ENCODE measurements around the gene MSTO1.
"Not testable (repeated sequence)": the region's sequence is repeated elsewhere in the genome, so short reads cannot be mapped to it uniquely, and the experiment has no call there.

Gene MSTO1

DNA sequence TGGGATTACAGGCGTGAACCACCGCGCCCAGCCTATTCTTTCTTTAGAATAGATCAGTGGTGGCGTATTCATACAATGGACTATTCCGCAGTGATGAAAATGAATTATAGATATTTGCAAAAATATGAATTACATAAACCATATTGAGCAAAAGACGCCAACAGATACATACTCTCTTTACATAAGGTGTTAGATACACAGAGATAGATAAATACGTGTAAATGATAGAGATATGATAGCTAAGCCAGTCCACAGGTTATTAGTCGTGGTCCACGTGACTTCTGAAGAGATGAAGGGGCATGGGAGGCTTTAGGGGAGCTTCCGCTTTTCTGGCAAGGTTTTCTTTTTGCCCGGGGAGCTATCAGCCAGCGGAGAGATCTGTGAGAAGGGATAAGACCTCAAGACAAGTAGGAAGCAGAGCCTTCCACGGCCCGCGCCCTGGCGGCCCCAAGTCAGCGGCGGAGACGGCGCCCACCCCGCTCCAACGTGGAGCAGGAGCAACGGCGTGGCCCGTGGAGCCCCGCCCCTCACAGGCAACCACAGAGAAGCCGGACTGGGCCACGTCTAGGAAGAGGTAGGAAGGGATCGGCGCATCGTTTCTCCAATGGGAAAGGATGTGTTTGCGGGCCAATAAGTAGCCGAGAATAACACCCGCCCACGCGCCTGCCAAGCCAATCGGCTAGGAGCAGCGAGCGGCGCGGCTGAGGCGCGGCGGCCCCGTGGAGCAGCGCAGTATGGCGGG, at the start of gene MSTO1:
Gene MSTO1, plus strand, starts transcription at position 704 of the 742 bp plus-strand sequence. Its CDS starts 31 bp downstream, at position 735.
- DNase-seq (ENCODE audit: low read depth), result peak; percentile 88

DNA sequence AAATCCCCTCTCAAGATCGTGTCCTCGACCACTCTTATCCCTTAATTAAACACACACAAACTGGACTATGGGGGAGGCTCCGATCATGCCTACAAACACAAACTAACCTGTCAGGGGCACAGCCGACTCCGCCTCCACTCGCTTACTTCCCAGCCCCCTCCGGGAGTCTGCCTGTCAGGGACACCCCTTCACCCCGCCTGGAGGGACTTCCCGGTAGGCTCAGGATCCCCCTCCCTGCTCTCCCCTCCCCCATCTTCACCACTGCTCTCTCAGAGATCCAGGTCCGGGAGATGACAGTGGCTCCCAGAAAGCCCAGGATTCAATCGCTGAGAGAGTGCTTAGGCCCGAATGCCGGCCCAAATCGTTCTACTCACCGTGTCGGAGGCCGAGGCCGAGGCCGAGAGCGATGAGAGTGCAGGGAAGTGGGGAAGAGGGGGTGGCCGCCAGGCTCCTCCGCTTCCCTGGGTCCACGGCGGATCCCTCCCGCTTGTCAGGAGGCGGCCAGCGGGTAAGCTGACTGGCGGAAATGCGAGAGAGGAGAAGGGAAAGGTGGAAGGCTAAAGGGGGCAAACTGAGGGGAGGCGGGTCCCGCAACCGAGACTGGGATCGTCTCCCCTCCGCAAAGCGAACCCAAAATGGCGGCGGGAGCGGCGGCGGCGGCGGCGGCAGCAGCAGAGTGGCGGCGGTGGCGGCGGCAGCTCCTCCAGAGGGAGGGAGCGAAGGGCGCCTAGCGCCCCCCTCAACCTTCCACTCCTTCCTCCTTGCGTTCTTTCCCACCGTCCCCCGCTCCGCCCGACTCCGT, 48.0 kb upstream of the MSTO1 start:
- DNase-seq (ENCODE audit: low read depth), result peak; percentile 44

DNA sequence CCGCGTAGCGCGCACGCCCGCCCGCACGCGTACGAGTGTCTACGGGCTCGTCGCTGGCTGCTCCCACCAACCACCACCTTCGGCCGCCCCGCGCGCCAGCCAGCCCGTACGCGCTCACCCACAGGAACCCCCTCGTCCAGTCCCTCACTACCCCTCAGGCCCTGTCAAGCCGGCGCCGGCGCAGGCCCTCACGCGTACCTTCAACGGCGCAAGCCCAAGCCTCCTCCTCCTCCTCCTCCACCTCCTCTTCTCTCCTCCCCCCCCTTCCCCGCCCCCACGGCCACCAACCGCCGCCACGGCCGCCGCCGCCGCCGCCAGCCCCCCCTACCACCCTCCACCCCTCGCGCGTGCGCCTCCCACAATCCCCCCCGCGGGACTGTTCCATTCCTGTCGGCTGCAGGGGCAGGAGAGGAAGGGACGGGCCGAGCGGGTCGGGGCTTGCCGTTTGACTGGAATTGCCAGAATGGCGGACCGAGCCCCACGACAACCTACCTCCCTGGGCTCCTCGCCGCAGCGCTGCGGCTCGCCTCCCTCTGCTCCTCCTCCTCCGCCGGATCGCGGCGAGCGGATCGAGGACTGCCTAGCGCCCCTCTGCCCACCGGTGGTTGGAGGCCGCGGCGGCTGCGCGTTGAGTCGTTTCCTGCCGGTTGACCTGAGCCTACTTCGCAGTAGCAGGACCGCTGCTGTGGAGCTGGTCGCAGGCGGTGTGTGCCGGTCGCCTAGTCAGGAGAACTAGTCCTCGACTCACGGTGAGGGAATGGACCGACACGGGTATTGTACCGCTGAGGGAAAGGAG, 47.2 kb upstream of the MSTO1 start, which contains the start of gene ASH1L:
Gene ASH1L, minus strand, starts transcription at position 223 of the 796 bp plus-strand sequence. CDS start 41,284 bp downstream, outside the sequence.
- peak; percentile 92 for DNase-seq (ENCODE audit: low read depth)

DNA sequence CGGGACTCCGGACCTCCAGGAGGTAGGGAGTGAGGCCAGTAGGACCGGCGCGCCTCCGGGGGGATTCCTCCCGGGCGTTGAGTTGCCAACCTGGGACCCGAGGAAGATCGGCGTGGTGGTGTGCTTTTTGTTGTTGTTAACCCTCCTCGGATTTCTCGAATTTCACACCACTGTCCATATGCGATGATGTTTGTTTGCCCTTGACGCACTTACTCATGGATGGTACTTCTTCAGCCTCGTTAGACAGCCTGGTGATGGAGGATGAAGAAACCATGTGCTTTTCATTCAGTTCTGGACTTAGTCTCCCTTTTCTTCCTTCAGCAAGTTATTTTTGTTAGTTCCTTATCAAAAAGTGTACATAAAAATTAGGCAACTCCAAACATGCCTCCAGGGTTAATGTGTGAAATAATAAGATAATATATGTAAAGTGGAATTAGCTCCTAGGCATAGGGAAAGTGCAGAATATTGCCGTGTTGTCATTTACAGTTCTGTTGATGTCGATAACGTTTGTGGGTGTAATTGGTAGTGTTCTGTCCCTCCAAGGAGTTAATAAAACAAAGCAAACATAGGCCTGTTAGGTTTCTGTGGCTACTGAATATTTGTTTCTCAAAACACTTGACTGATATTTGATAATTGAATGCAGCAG, 46.5 kb upstream of the MSTO1 start:
- not testable (repeated sequence) for DNase-seq (ENCODE audit: low read depth)

DNA sequence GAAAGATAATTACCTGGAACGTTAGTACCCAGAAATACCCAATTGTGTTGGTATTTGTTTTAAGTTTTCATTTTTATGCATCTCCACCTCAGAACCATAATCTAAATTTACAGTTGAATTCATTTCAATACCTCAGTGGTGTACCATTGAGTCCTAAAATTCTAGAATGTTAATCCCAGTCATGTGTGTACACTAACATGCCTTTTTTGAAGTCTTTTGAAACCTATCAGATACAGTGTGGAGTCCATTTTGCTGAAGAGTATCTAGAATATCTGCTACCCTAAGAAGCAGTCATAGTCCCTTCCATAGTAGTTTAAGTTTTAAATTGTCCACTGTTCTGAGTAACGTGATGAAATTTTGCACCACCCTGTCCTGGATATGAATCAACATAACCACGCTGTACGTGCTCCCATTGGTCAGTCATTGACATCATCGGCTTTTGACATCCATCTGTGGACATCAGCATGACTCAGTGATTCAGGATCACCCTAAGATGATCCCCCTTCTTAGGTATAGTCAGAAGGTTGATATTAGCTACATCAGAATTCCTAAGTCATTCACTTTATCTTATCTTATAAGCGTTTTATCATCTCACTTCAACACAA, 39.9 kb upstream of the MSTO1 start:
- no peak for DNase-seq (ENCODE audit: low read depth)

DNA sequence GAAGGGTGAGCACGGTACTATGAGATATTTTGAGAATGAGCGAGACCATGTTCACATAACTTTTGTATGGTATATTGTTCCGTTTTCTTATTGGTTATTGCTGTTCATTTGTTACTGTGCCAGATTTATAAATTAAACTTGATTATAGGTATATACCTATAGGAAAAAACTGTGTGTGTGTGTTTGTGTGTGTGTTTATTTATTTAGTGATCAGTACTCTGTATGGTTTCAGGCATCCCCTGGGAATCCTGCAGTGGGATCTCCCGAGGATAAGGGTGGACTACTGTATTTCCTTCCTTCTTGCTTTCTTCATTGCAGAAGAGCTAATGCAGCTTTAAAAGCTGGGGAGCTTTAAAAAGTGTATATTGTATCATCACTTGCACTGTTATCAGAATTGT, 39.4 kb upstream of the MSTO1 start:
- DNase-seq (ENCODE audit: low read depth), result no peak

DNA sequence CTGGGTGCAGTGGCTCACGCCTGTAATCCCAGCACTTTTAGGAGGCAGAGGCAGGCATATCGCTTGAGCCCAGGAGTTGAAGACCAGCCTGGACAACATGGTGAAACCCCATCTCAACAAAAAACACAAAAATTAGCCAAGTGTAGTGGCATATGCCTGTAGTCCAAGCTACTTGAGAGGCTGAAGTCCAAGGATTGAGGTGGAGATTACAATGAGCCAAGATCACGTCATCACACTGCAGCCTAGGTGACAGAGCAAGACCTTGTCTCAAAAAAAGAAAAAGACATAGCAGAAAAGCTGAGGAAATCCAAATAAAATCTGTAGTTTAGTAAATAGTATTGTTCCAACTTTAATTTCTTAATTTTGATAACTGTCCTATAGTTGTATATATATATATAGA, 35.9 kb upstream of the MSTO1 start:
- no peak for DNase-seq (ENCODE audit: low read depth)

DNA sequence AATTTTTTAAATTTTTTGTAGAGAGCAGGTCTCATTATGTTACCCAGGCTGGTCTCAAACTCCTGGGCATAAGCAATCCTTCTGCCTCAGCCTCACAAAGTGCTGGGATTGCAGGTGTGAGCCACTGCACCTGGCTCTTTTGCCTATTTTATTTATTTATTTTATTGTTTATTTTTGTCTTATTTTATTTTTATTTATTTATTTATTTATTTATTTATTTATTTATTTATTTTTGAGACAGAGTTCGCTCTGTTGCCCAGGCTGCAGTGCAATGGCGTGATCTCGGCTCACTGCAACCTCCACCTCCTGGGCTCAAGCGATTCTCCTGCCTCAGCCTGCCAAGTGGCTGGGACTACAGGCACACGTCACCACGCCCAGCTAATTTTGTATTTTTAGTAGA, 34.4 kb upstream of the MSTO1 start:
- DNase-seq (ENCODE audit: low read depth), result not testable (repeated sequence)

DNA sequence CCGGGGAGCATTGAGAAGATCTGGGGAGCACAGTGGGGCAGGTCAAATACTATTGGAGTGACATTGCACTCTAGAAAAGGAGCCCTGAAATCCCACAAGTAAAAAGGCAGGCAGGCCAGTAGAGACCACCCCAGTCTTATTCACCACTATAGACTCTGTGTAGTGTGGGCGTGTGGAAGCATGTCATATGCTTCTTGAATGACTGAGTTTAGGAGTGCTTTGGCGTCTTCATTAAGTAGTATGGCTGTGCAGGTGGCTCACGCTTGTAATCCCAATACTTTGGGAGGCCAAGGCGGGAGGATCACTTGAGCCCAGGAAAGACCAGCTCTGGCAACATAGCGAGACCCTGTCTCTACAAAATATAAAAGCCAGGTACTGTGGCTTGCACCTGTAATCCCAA, 26.2 kb upstream of the MSTO1 start:
- not testable (repeated sequence) for DNase-seq (ENCODE audit: low read depth)

DNA sequence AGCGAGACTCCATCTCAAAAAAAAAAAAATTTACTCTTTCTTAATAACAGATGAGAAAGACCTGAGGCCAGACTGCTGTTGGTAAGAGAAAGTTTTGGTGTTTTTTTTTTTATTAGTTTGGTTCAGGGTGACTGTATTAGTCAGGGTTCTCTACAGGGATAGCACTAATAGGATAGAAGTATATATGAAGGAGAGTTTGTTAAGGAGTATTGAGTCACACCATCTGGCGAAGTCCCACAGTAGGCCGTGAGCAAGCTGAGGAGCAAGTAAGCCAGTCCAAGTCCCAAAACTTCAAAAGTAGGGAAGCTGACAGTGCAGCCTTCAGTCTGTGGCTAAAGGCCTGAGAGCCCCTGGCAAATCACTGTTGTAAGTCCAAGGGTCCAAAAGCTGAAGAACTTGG, 20.7 kb upstream of the MSTO1 start:
- DNase-seq (ENCODE audit: low read depth), result not testable (repeated sequence)

DNA sequence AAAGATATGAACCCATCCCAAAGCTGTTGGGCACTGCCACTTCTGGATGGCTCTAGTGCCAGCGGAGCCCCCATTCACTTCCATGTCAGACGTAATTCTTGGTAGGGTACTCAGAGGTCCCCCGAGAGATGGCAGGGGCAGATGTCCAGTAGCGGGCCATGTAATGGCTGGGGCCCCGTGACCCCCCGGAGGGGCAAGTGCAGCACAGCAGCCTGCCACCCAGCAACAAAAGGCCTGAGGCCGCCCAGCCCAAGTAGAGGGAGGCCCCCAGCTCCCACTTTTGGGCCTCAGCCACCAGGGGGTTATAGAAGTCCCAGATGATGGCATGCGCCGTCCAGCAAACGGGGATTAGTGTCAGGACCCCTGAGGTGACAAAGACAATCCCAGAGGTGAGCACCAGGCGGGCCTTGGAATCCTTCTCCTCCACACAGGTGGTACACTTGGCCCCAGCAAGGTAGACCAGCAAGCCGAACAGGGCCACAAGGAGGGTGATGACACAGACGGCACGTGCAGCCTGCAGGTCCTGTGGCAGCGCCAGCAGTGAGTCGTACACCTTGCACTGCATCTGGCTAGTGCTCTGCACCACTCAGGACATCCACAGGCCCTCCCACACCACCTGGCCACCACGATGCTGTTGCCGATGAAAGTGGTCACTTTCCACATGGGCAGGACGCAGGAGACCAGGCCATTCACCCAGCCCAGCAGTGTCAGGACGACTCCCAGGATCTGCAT, 19.3 kb upstream of the MSTO1 start:
- DNase-seq (ENCODE audit: low read depth), result not testable (repeated sequence)

DNA sequence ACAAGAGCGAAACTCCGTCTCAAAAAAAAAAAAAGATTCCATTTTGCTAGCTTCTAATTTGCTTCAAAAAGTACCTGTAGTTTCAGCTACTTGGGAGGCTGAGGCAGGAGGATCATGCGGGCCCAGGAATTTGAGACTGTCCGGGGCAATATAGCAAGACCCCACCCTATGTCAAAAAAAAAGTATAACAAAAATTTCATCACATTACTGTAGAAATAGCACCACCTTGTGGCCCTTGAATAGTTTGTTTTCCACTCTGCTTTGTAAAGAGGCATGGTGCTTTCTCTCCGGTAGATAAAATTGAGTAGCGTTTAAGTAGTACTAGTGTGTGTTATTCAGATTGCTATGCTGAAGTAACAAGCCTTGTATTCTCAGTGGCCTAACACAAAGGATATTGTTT, 18.2 kb upstream of the MSTO1 start:
- DNase-seq (ENCODE audit: low read depth), result no peak

DNA sequence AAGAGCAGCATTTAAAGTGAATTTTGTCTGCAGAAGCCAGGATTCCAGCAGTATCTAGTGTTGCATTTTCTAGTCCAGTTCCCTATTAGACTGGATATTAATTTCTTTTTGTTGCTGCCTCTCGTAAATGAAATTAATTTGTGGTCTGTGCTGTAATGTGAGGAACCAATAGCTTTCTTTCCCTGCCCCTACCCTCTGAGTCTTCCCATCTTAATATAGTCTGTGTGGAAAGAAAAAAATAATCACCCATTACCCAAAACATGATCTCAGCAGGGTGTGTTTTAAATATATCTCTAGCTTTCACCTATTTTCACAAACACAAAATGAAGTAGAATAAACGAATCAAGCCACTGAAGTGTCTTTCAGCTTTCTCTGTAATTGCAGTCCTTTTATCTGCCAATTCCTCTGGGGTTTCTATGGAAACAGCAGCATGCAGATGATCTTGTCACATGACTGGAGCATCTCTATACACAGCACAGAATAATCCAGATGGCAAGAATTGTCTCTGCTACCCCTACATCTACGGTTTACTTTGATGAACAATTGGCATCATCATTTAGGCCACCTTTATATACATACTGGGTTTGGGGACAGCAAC, 14.0 kb upstream of the MSTO1 start:
- not testable (repeated sequence) for DNase-seq (ENCODE audit: low read depth)

DNA sequence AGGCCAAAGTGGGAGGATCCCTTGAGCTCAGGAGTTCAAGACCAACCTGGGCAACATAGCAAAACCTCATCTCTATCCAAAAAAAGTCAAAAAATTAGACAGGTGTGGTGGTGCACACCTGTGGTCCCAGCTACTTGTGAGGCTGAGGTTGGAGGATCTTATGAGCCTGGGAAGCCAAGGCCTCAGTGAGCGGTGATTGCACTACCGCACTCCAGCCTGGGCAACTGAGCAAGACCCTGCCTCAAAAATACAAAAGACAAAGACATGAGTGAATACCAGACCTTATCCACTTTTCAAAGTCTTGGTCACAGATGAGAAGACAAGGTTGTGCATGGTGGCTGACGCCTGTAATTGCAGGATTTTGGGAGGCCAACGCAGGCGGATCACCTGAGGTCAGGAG, 13.2 kb upstream of the MSTO1 start:
- no peak for DNase-seq (ENCODE audit: low read depth)

DNA sequence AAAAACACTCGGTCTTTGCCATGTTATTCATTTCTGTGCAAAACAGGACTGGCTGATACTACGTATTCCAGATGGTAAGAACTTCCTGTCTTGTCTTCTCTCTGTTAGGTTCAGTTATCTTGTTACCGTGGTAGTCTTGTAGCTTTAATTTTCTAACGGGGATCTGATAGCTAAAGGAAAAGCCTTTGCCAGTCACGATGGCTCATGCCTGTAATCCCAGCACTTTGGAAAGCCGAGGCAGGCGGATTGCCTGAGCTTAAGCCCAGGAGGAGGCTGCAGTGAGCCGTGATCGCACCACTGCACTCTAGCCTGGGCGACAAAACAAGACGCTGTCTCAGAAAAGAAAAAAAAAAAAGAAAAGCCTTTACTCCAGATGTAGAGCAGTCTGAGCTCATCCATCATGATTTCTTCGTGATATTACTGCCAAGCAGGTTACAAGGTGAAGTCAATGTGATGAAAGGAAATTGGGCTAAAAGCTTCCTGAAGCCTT, 11.1 kb upstream of the MSTO1 start:
- no peak for DNase-seq (ENCODE audit: low read depth)

DNA sequence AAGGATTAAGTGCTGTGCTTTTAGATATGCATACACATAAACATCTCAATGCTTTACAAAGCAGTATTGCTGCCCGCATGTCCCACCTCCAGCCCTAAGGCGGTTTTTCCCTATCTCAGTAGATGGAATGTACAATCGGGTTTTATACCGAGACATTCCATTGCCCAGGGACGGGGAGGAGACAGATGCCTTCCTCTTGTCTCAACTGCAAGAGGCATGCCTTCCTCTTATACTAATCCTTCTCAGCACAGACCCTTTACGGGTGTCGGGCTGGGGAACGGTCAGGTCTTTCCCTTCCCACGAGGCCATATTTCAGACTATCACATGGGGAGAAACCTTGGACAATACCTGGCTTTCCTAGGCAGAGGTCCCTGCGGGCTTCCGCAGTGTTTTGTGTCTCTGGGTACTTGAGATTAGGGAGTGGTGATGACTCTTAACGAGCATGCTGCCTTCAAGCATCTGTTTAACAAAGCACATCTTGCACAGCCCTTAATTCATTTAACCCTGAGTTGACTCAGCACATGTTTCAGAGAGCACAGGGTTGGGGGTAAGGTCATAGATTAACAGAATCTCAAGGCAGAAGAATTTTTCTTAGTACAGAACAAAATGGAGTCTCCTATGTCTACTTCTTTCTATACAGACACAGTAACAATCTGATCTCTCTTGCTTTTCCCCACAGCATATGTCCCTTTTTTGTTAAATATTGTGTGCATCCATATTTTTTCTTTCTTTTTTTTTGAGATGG, 10.0 kb upstream of the MSTO1 start:
- DNase-seq (ENCODE audit: low read depth), result not testable (repeated sequence)

DNA sequence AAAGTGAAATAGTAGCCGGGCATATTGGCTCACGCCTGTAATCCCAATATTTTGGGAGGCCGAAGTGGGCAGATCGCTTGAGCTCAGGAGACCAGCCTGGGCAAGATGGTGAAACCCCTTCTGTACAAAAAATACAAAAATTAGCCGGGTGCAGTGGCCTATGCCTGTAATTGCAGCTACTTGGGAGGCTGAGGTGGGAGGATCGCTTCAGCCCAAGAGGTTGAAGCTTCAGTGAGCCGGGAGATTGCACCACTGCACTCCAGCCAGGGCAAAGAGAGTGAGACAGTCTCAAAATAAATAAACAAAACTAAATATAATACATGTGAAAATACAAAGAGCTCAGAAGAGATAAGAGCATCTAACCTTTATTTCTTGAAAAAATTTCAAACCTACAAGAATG, 2.3 kb upstream of the MSTO1 start:
- DNase-seq (ENCODE audit: low read depth), result no peak

DNA sequence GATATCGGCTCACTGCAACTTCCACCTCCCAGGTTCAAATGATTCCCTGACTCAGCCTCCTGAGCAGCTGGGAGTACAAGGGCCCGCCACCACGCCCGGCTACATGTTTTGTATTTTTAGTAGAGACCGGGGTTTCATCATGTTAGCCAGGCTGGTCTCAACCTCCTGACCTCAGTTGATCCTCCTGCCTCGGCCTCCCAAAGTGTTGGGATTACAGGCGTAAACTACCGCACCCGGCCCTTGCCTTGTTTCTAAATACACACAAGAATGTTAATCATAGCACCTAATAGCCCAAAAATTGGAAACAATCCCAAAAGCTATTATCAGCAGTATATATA, 1.2 kb upstream of the MSTO1 start:
- no peak for DNase-seq (ENCODE audit: low read depth)

DNA sequence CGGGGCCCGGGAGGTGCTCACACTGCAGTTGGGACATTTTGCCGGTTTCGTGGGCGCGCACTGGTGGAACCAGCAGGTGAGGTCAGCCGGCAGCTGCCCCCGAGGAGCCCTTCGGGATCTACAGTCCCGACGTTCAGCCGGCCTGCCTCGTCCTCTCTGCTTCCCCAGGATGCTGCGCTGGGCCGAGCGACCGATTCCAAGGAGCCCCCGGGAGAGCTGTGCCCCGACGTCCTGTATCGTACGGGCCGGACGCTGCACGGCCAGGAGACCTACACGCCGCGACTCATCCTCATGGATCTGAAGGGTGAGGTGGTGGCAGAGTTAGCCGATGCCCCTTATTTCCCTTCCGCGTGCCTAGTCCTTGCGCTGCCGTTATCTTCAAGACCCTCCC, 234 bp downstream of the MSTO1 start:
- DNase-seq (ENCODE audit: low read depth), result not testable (repeated sequence)

DNA sequence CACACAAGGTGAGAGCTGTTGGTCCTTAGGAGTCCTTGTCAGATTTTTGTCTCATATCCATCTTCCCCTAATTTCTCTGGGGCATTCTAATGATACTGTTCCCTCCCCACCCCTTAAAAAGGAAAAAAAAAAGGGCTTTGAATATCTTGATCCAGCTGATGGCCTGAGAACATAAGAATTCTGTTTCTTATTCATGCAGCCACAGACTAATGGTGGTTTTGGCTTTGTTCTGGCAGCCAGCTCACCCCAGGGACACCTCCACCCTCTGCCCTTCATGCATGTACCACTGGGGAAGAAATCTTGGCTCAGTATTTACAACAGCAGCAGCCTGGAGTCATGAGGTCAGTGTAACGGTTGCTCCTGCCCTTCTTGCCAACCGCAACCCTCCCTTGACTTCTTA, 3.2 kb downstream of the MSTO1 start:
- not testable (repeated sequence) for DNase-seq (ENCODE audit: low read depth)
